Trophoblast cell (in vitro differentiated cells and primary cell): Measurements from ENCODE around the gene MRTFB.
A peak's percentile ranks its signal among the peaks of the same experiment; 100 is the strongest.

Experiments used
- DNase-seq, 2 donors: peaks; one replicate each; pipeline ENCODE4 v3.0.0-alpha.2; 2016
- H2AFZ ChIP-seq: 2 replicates; pipeline ENCODE4 v1.6.1; 2013; ENCODE audit warnings: low read length, moderate library complexity, mild to moderate bottlenecking; ENCODE audit not compliant: insufficient read depth, poor library complexity
- H2AK5ac ChIP-seq: 2 replicates; pipeline ENCODE4 v1.6.1; 2013; ENCODE audit warnings: mild to moderate bottlenecking, low read length
- H2BK120ac ChIP-seq: 2 replicates; pipeline ENCODE4 v1.6.1; 2013; ENCODE audit warnings: low read length, mild to moderate bottlenecking, moderate library complexity; ENCODE audit not compliant: insufficient read depth, poor library complexity
- H2BK12ac ChIP-seq: 2 replicates; pipeline ENCODE4 v1.6.1; 2013; ENCODE audit warnings: mild to moderate bottlenecking, low read length, moderate library complexity
- H2BK5ac ChIP-seq: 2 replicates; pipeline ENCODE4 v1.6.1; 2013; ENCODE audit warnings: low read length, low read depth, moderate library complexity, mild to moderate bottlenecking; ENCODE audit not compliant: poor library complexity
- H3K14ac ChIP-seq: 2 replicates; pipeline ENCODE4 v1.6.1; 2013; ENCODE audit warnings: mild to moderate bottlenecking, low read length
- H3K18ac ChIP-seq: 2 replicates; pipeline ENCODE4 v1.6.1; 2013; ENCODE audit warnings: mild to moderate bottlenecking, low read length
- H3K23ac ChIP-seq: 2 replicates; pipeline ENCODE4 v1.6.1; 2013; ENCODE audit warnings: low read length
- H3K27ac ChIP-seq: 2 replicates; pipeline ENCODE4 v1.5.1; 2013; ENCODE audit warnings: low read depth, mild to moderate bottlenecking, inconsistent platforms, low read length, moderate library complexity
- H3K27me3 ChIP-seq: 2 replicates; pipeline ENCODE4 v1.6.1; 2013; ENCODE audit warnings: inconsistent platforms, mild to moderate bottlenecking, low read length, moderate library complexity; ENCODE audit not compliant: insufficient read depth
- H3K36me3 ChIP-seq, 2 experiments: 1 replicate in 1 of 2; 2 replicates in 1 of 2; pipeline ENCODE4 v1.6.1; 2013; ENCODE audit warnings: low read length in 2 of 2, mild to moderate bottlenecking in 2 of 2, moderate library complexity in 1 of 2; ENCODE audit not compliant: insufficient read depth in 2 of 2, control insufficient read depth in 1 of 2
- H3K4ac ChIP-seq: 2 replicates; pipeline ENCODE4 v1.6.1; 2013; ENCODE audit warnings: low read depth, mild to moderate bottlenecking, low read length, moderate library complexity
- H3K4me1 ChIP-seq, 2 experiments: 1 replicate in 1 of 2; 2 replicates in 1 of 2; pipeline ENCODE4 v1.6.1; 2013; ENCODE audit warnings: low read length in 2 of 2, mild to moderate bottlenecking in 2 of 2, moderate library complexity in 1 of 2; ENCODE audit not compliant: insufficient read depth in 2 of 2, control insufficient read depth in 1 of 2
- H3K4me2 ChIP-seq: 2 replicates; pipeline ENCODE4 v1.6.1; 2013; ENCODE audit warnings: inconsistent platforms, mild to moderate bottlenecking, low read length, moderate library complexity
- H3K4me3 ChIP-seq: 2 replicates; pipeline ENCODE4 v1.5.1; 2013; ENCODE audit warnings: mild to moderate bottlenecking, low read depth, low read length, inconsistent platforms
- H3K79me1 ChIP-seq: one replicate; pipeline ENCODE4 v1.6.1; 2013; ENCODE audit warnings: low read length
- H3K79me2 ChIP-seq: 2 replicates; pipeline ENCODE4 v1.6.1; 2013; ENCODE audit warnings: low read length, mild to moderate bottlenecking; ENCODE audit not compliant: control insufficient read depth, insufficient read depth, poor library complexity
- H3K9ac ChIP-seq: 2 replicates; pipeline ENCODE4 v1.6.1; 2013; ENCODE audit warnings: mild to moderate bottlenecking, low read length
- H3K9me3 ChIP-seq: 2 replicates; pipeline ENCODE4 v1.6.1; 2013; ENCODE audit warnings: low read depth, mild to moderate bottlenecking, control low read depth, inconsistent platforms, low read length; ENCODE audit not compliant: insufficient read depth
- H4K12ac ChIP-seq: 2 replicates; pipeline ENCODE4 v1.6.1; 2013; ENCODE audit warnings: low read depth, mild to moderate bottlenecking, low read length, moderate library complexity
- H4K8ac ChIP-seq: 2 replicates; pipeline ENCODE4 v1.6.1; 2013; ENCODE audit warnings: low read depth, mild to moderate bottlenecking, low read length, moderate library complexity
- H4K91ac ChIP-seq: one replicate; pipeline ENCODE4 v1.6.1; 2013; ENCODE audit warnings: low read depth, mild to moderate bottlenecking, low read length, moderate library complexity
- WGBS: extraction: QIAGEN DNeasy Blood & Tissue Kit; methylation state at CpG from one replicate; pipeline ENCODE4 v1.1.7; 2013; ENCODE audit warnings: missing lambda C conversion rate; ENCODE audit not compliant: insufficient read length, insufficient coverage; ENCODE audit errors: extremely low coverage; 5-methylcytosine and 5-hydroxymethylcytosine counted together

MRTFB gene

GRCh38 chr16:14109077-14109775, 38.1 kb downstream of the MRTFB start:
- Histone ChIP-seq H3K4me1 (peaks cover 11 to 22% of the 10 kb centered on the region in 2 experiments), H3K14ac (no peak overlapping the region), H3K79me1 (no peaks in the 10 kb centered on the region), H4K12ac (no peak overlapping the region), H3K36me3 (no peaks in the 10 kb centered on the region), H2BK12ac (no peak overlapping the region), H2BK120ac (no peak overlapping the region), H4K91ac (no peak overlapping the region), H3K27ac (no peak overlapping the region), H4K8ac (no peak overlapping the region), H2AK5ac (no peak overlapping the region), H3K4ac (no peak overlapping the region), H3K18ac (no peak overlapping the region), H2BK5ac (no peak overlapping the region), H3K4me3 (no peak overlapping the region), H3K79me2 (peaks cover 2% of the 10 kb centered on the region), H3K9ac (no peak overlapping the region), H3K4me2 (no peak overlapping the region), H2AFZ (no peak overlapping the region), H3K27me3 (no peaks in the 10 kb centered on the region), H3K9me3 (no peaks in the 10 kb centered on the region), H3K23ac (no peak overlapping the region)
- DNase-seq: no peak
- no CpG with 5 or more reads among the region's 7 CpGs for WGBS

- Histone ChIP-seq H3K9me3 (no peaks in the 10 kb centered on the region), H3K14ac (no peak overlapping the region), H3K79me2 (peaks cover 2% of the 10 kb centered on the region), H3K4me1 (peaks cover 11 to 22% of the 10 kb centered on the region in 2 experiments), H3K27me3 (no peaks in the 10 kb centered on the region), H3K27ac (no peak overlapping the region), H3K4me3 (no peak overlapping the region), H3K4me2 (no peak overlapping the region), H4K12ac (no peak overlapping the region), H3K18ac (no peak overlapping the region), H3K23ac (no peak overlapping the region), H4K8ac (no peak overlapping the region), H3K9ac (no peak overlapping the region), H3K36me3 (no peaks in the 10 kb centered on the region), H2BK12ac (no peak overlapping the region), H2BK5ac (no peak overlapping the region), H4K91ac (no peak overlapping the region), H2BK120ac (no peak overlapping the region), H2AFZ (no peak overlapping the region), H3K79me1 (no peaks in the 10 kb centered on the region), H2AK5ac (no peak overlapping the region), H3K4ac (no peak overlapping the region)
- no CpG with 5 or more reads among the region's 3 CpGs for WGBS
- DNase-seq: no peak
These were observed 38.9 kb downstream of the MRTFB start for GRCh38 chr16:14109782-14110727.

DNA sequence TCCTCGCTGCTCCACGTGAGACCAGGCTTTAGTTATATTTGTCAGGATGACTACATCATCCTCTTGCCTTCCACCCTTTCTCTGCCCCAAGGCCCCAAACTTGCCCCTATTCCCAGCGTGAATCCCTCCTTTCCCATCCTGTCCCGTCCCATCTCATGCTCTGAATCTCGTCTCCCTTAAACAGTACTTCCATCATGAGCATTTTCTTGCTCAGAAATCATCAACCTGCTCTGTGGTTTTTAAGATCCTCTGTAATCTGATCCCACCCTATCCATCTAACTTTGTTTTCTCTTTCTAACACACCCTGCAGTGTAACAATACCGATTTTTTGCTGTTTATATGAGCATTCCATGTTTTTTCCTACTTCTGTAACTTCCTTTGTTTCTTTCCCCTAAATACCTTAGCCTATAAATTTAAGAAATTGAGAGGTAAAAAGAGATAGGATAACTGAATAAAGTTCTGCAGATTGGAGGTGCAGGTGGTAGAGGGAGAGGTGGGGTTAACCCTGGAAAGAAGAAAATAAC, 39.7 kb downstream of the MRTFB start:
- H2BK5ac ChIP-seq: no peak overlapping the region
- H3K79me2 ChIP-seq: peaks cover 2% of the 10 kb centered on the region
- no peak overlapping the region for H4K8ac ChIP-seq
- no peak overlapping the region for H3K27ac ChIP-seq
- H2BK12ac ChIP-seq: no peak overlapping the region
- H3K18ac ChIP-seq: no peak overlapping the region
- H2AFZ ChIP-seq: no peak overlapping the region
- no peaks in the 10 kb centered on the region for H3K9me3 ChIP-seq
- no peak overlapping the region for H3K23ac ChIP-seq
- no peak overlapping the region for H2BK120ac ChIP-seq
- no CpG with 5 or more reads among the region's 6 CpGs for WGBS
- no peak overlapping the region for H4K12ac ChIP-seq
- H3K27me3 ChIP-seq: no peaks in the 10 kb centered on the region
- no peak overlapping the region for H3K14ac ChIP-seq
- H3K4ac ChIP-seq: no peak overlapping the region
- H3K9ac ChIP-seq: no peak overlapping the region
- no peaks in the 10 kb centered on the region for H3K79me1 ChIP-seq
- no peak overlapping the region for H3K4me2 ChIP-seq
- H2AK5ac ChIP-seq: no peak overlapping the region
- H3K36me3 ChIP-seq: no peaks in the 10 kb centered on the region
- no peak overlapping the region for H4K91ac ChIP-seq
- no peak overlapping the region for H3K4me3 ChIP-seq
- H3K4me1 ChIP-seq: peaks cover 11 to 22% of the 10 kb centered on the region in 2 experiments
- no peak for DNase-seq

GRCh38 chr16:14111713-14112538, 40.8 kb downstream of the MRTFB start:
- Histone ChIP-seq H3K18ac (peak overlapping the region; percentile 31), H4K8ac (no peak overlapping the region), H2BK120ac (no peak overlapping the region), H2BK12ac (no peak overlapping the region), H3K4me2 (no peak overlapping the region), H3K79me1 (no peaks in the 10 kb centered on the region), H2AK5ac (no peak overlapping the region), H3K9ac (no peak overlapping the region), H3K23ac (no peak overlapping the region), H3K4ac (no peak overlapping the region), H4K91ac (no peak overlapping the region), H4K12ac (no peak overlapping the region), H3K79me2 (peaks cover 2% of the 10 kb centered on the region), H3K4me3 (peak overlapping the region; percentile 6), H3K9me3 (no peaks in the 10 kb centered on the region), H3K14ac (peak overlapping the region; percentile 13), H2BK5ac (no peak overlapping the region), H2AFZ (no peak overlapping the region), H3K36me3 (no peaks in the 10 kb centered on the region), H3K4me1 (peaks cover 14 to 25% of the 10 kb centered on the region in 2 experiments), H3K27me3 (no peaks in the 10 kb centered on the region), H3K27ac (peak overlapping the region; percentile 9)
- no CpG with 5 or more reads among the region's 14 CpGs for WGBS
- DNase-seq: no peak
